TTC549 (cell line): ENCODE data around the gene GALR3.
A peak's percentile ranks its signal among the peaks of the same experiment; 100 is the strongest.

Experiments used
- FAIRE-seq: peaks from 2 replicates; lab custom pipeline; 2012; peaks lifted over from hg19 to GRCh38; lab: Jason Lieb, UNC

The GALR3 gene

DNA sequence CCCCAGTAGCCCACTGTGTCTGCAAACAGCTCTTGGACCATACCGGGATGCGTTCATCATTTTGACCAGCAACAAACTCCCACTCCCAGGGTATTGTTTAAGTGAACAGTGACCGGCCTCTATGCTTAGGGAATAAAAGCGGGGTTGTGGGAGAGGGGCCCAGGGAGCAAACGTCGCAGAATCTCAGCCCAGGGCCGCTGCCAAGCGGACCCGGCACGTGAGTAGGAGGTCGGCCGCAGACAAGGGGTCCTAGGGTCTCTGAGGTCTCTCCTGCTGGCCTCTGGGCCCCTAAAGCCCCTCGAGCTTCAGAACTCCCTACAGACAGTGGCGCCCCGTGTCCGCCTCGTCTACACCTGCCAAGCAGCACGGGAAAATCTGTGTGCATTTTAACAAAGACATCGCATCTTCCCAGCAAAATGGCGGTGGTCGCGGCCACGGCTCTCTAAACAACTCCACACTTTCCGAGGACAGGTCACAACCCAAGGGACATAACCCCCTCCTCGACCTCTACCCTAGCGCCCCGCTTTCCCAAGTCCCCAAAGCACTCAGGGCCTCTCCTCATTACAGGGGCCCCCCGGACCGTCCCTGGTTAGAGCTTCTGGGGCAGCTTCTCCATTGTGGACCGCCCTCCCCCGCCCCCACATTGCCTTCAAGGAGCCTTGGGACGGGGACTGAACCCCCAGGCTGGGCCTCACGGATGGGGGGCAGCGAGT is 19.4 kb upstream of the GALR3 start:
- FAIRE-seq: no peak

DNA sequence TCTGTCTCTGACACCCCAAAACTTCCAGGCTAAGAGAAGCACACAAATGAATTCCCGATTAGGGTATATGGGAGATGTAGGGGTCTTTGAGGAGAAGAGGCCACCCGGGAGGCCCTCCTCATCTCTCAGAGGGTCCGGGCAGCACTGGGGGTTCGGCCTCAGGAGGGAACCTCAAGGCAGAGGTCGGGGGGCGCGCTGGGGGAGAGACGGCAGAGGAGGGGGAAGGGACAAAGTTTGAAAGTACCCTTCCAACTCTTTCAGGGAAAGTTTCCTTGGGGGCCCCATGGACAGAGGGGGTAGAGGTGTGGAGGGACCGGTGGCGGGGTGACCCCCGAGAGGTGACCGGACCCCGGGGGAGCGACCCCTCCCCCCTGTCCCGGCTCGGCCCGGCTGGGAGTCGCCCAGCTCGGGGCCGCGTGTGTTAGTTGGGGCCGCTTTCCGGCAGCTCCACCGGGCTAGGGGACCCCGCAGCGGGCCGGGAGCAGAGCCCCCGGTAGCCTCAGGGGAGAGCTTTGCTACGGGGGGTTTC is 18.8 kb upstream of the GALR3 start:
- no peak for FAIRE-seq

DNA sequence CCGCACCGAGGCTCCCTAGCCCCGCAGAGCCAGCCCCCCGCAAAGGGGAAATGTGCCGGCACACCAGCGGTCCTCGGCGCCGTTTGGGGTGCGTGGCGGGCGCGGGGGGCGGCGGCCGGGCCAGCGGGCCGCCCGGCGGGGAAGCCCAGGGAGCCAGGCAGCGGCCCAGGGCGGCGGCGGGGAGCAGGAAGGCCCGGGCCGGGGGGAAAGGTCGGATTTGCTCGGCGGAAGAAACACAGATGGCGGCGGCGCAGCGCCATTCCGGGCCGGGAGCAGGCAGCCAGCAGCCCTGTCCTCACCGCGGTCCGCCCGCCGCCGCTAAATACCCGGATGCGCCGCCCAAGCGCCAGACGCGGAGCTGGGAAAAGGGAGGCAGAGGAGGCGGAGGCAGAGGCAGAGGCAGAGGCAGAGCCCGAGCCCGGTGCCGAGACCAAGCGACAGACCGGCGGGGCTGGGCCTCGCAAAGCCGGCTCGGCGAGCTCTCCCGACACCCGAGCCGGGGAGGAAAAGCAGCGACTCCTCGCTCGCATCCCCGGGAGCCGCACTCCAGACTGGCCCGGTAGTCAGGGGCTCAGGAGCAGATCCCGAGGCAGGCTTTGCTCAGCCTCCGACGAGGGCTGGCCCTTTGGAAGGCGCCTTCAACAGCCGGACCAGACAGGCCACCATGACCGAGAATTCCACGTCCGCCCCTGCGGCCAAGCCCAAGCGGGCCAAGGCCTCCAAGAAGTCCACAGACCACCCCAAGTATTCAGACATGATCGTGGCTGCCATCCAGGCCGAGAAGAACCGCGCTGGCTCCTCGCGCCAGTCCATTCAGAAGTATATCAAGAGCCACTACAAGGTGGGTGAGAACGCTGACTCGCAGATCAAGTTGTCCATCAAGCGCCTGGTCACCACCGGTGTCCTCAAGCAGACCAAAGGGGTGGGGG is 18.0 kb upstream of the GALR3 start:
- FAIRE-seq: no peak

DNA sequence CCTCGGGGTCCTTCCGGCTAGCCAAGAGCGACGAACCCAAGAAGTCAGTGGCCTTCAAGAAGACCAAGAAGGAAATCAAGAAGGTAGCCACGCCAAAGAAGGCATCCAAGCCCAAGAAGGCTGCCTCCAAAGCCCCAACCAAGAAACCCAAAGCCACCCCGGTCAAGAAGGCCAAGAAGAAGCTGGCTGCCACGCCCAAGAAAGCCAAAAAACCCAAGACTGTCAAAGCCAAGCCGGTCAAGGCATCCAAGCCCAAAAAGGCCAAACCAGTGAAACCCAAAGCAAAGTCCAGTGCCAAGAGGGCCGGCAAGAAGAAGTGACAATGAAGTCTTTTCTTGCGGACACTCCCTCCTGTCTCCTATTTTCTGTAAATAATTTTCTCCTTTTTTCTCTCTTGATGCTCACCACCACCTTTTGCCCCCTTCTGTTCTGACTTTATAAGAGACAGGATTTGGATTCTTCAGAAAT is 17.3 kb upstream of the GALR3 start:
- no peak for FAIRE-seq

DNA sequence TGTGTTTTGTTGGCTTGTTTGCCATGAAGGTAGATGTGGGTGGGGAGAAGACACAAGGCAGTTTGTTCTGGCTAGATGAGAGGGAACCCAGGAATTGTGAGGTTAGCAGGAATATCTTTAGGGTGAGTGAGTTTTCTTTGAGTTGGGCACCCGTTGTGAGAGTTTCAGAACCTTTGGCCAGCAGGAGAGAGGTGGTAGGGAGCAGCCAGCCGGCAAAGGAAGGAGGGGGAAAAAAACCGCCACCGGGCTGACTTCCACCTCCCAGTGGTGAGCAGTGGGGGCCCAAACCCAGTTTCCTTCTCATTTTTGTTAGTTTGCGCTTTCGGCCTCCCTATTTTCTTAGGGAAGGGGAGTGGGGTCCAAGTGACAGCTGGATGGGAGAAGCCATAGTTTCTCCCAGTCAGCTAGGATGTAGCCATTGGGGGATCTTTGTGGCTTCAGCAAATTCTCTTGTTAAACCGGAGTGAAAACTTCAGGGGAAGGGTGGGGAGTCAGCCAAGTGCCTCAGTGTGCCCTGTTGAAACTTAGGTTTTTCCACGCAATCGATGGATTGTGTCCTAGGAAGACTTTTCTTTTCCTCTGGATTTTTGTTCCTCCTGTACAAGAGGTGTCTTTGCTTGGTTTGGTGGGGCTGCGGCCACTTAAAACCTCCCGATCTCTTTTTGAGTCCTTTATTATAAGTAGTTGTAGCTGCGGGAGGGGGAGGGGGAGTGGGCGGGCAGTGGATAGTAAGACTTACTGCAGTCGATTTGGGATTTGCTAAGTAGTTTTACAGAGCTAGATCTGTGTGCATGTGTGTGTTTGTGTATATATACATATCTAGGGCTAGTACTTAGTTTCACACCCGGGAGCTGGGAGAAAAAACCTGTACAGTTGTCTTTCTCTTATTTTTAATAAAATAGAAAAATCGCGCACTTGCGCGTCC is 16.5 kb upstream of the GALR3 start:
- FAIRE-seq: no peak

DNA sequence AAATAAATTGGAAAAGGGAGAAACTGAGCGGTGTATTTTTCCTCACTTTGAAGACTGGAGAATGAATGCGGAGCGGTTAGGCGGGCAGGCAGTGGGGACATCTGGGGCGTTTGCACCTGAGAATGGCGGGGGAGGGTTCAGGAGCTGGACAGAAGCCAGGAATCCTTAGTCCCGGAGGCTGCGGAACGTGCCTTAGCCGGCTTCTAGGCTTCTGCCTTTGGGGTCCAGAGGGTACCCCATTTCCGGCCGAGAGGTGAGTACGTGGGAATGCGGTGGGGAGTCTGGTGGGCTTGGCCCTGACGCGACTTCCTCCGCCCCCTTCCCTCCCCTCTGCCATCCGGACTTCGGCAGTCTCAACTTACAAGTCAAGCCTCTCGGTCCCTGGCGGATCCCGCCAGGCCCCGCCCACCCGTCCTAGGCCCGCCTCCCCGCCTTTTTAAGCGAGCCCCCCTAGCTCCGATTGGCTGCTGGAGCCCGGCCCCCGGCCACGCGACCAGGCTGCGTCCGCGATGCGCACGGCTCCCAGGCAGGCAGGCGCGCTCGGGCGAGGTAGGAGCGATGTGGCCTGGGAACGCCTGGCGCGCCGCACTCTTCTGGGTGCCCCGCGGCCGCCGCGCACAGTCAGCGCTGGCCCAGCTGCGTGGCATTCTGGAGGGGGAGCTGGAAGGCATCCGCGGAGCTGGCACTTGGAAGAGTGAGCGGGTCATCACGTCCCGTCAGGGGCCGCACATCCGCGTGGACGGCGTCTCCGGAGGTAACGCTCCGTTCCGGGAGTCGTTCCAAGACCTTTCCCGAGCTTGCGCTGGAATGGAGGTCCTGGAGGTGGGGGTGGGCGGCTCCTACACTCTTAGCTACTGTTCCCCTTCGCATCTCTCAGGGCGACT is 15.5 kb upstream of the GALR3 start, which contains the start of gene GCAT:
GCAT (plus strand) TSS at position 525 of the 884 bp plus-strand sequence; CDS start at position 559, 34 bp downstream.
- peak; percentile 5 for FAIRE-seq

DNA sequence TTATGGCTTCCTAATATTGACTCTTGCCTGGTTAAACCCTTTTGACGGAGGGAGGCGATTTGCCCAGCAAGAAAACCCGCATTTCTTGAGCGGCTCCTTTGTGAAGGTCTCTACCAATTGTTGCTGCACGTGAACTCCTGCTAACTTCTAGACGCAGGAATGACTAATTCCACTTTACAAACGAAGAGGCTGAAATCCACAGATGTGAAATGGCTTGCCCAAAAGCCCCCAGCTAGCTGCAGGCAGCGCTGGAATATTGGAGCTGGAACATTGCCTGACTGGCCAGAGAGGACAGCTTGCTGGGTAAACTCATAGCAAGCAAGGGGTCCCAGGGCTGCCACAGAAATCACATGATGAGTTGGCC is 14.9 kb upstream of the GALR3 start:
- FAIRE-seq: no peak

DNA sequence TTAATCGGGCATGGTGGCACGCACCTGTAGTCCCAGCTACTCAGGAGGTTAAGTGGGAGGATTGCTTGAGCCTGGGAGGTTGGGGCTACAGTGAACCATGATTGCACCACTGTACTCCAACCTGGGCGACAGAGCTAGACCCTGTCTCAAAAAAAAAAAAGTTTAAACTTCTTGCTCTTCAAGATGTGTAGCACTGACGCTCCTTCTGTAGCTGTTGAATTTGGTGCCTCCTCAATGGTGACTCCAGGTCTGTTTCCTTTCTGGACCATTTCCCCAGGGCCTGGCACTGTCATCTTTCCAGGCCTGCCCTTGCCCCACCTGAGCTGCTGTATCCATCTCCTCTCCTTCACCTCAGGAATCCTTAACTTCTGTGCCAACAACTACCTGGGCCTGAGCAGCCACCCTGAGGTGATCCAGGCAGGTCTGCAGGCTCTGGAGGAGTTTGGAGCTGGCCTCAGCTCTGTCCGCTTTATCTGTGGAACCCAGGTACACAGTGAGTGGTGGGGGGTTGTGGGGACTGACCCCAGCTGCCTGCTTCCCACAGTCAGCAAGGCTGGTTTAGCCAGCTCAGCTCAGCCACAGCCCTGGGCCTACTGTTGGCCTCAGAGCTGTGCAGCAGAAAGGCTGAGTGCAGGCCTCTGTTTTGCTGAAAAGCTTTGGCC is 13.4 kb upstream of the GALR3 start:
- FAIRE-seq: no peak

DNA sequence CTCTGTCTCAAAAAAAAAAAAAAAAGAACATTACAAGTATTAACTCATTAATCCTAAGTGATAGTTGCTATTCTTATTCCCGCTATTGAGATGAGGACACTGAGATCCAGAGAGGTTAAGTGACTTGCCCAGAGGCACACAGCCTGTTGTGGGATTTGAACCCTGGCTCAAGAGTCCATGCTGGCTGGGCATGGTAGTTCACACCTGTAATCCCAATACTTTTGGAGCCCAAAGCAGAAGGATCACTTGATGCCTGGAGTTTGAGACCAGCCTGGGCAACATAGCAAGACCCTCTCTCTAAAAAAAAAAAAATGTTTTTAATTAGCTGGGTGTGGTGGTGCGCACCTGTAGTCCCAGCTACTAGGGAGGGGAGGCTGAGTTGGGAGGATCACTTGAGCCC is 11.3 kb upstream of the GALR3 start:
- no peak for FAIRE-seq

DNA sequence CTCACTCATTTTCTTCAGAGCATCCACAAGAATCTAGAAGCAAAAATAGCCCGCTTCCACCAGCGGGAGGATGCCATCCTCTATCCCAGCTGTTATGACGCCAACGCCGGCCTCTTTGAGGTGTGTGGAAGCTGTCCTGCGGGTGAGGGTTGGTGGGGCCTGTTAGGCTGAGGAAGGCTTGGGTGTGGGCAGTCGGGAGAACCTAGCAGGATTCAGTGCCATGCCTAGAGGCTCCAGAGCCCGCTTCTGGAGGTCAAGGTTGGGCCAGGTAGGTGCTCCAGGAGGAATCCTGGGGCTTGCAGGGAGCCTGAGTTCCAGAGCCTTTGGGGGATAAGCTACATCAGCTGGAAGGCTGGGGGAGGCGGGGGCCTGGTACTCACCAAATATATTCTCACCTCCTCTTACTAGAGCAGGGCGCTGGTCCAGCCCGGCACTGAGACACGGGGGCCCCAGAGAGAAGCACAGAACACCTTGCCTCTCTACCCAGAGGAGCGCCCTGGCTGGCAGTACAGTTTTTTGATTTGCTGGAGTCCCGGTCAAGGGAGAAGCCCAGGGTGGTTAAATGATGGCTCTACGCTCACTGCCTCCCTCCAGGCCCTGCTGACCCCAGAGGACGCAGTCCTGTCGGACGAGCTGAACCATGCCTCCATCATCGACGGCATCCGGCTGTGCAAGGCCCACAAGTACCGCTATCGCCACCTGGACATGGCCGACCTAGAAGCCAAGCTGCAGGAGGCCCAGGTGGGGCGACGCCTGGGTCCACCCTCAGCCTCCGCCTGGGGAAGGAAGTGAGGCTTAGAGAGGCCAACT is 10.1 kb upstream of the GALR3 start:
- no peak for FAIRE-seq

DNA sequence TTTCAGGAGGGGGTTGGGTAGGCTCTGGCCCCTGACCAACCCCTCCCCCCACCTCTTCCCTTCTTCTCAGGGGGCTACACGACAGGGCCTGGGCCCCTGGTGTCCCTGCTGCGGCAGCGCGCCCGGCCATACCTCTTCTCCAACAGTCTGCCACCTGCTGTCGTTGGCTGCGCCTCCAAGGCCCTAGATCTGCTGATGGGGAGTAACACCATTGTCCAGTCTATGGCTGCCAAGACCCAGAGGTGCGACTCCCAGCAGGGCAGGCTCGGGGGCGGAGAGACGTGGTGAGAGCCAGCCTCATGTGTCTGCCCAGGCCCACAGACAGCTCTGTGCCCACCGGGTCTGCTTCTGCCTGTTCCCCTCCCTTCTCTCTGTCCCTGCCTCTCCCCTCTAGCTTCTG is 7.6 kb upstream of the GALR3 start:
- FAIRE-seq: no peak

DNA sequence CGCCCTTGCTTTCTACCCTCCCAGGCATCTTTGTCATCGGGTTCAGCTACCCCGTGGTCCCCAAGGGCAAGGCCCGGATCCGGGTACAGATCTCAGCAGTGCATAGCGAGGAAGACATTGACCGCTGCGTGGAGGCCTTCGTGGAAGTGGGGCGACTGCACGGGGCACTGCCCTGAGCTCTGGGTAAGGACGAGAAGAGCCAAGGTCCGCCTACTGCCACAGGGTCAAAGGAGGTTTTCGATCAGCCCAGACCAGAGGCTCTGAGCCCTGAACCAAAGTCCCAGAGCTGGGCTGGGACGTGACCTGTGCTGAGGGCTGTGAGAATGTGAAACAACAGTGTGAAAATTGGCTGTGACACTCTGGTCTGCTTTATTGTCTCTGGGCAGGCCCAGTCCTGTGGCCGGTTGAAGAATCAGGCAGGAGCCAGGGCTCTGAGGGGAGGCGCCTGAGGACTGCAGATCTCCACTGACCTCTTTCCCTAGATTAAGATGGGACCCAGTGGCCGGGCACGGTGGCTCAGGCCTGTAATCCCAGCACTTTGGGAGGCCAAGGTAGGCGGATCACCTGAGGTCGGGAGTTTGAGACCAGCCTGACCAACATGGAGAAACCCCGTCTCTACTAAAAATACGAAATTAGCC is 6.5 kb upstream of the GALR3 start:
- FAIRE-seq: no peak

DNA sequence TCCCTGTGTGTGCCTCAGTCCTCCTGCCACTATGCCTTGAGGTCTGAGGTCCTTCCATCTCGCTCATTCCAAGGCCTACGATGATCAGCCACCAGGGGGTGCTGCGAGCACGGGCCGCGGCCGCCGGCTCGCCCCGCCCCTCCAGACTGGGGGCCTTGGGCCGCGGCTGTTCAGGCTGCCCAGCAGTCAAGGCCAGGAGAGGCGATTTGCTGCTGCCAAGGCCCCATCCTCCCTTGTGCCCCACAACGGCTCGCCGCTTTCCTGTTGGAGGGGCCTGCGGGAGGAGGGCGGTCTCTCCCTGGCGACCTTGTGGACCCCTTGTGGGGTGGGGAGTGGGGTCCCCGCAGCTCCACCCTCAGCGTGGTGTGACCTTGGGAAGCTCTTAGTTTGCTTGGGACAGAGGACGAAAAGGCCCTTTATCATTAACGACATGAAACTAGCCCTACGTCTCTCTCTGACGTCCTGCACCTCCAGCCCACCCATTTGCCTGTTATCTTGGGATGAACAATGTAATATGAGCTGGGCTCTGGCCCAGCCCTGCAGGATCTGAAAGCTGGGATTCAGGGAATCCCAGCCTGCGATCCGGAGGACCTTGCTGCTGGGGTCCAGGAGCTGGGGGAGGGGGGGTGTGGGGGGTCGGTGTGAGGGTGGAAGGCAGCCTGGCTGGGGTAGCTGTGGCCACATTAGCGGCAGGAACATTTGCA is 5.3 kb upstream of the GALR3 start:
- no peak for FAIRE-seq

DNA sequence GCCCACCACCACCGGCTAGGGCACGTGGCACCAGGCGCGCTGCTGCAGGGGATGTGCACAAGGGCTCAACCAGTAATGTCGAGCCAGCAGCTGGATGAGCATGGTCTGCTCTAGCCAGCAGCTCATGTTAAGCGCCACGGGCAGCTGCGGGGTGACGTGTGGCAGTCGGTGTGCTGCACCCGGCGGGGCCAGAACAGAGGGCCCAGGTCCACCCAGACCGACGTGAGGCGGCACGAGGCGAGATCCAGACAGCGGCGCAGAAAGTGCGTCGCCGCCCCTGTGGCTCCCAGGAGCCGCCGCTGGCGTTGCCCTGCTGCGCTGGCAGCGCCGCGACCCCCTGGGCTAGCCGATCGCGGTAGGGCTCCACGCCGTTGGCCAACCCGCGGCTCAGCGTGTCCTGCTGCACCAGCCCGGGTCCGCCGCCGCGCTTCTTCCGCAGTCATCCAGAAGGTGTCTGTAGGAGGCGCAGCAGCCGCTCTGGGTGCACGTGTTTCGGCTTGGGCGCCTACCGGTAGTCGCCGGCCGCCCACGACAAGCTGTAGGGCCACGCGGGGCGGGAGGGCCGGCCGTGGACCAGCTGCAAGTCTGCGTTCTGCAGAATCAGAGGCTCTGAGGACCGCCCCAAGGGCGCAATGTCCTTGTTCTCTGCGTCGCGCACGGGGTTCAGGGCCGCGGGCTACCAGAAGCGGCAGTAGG is 4.6 kb upstream of the GALR3 start:
- no peak for FAIRE-seq

DNA sequence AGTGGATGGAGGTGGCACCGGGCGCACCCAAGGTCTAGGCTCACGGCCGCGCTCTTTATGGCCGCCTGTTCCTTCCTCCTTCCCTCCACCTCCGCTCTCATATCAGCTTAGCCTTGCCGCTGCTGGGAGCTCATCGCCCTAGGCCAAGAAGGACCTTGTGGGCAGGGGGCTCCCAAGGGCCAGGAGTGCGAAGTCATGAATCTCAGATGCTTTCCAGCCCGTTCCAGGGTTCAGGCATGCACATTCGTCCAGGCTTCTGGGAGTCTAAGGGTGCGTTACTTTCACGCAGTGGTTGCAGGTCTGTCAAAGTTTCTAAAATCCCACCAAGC is 4.1 kb upstream of the GALR3 start:
- no peak for FAIRE-seq

DNA sequence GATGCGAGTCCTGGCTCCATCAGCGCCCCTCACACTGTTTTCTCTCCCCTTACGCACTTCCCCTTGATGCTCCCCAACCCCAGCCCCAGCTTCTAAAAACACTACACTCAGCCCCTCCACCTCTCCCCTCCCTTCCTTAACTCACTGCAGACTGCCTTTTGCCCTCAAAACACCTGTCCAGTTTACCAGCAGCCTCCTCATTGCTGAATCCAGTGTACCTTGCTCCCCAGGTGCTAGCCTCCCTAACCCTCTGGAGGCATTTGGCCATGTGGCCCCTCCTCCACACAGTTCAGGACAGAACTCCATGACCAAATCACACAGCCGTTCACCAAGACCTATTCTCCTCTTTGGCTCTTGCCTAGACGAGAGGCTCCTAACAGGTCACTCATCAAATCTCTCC is 2.8 kb upstream of the GALR3 start:
- FAIRE-seq: no peak

DNA sequence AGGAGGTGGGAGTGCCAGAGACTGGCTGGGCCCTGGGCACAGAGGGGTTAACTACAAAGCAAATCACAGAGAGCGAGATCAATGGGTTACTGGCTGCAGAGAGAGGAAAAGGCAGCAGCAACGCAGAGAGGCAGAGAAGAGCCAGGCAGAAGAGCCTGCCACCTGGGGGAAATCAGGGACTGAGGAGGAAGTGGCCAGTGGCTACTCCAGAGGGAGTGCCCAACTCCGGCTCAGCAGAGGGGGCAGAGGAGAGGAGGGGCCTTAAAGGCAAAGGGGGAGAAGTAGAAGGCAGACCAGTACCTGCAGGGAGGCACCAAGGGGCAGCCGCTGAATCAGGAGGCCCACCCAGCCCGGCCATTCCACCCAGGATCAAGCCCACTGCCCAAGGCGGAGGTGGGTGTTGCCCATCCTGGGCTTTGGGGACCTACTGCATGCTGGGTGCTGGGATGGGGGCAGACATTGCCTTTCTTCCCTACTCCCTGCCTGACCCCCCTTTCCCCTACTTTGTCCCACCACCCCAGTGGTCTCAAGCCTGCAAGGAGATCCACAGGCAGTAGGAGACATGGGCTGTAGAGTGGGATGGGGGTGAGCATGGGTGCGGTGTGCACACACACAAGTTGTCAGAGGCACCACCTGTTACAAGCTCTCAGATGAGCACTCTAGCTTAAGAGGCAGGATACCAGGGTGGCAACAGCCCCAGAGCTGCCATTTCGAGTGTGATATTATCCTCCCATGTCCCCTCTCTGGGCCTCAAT is 926 bp upstream of the GALR3 start:
- no peak for FAIRE-seq
